Activated CD4-positive, alpha-beta T cell treated with anti-CD3 and anti-CD28 coated beads, Interleukin-2, amount 50 U/mL, for 4 hours (primary cell): ENCODE measurements around the gene CHRNA7.

Source experiments
- DNase-seq, 2 experiments: peaks; one replicate each; pipeline ENCODE4 v3.0.0-alpha.2; 2020

The CHRNA7 gene

GRCh38 chr15:32091505-32092380 is 61.4 kb downstream of the CHRNA7 start:
- no peak for DNase-seq

- no peak for DNase-seq
Measured at GRCh38 chr15:32096213-32096612, 65.9 kb downstream of the CHRNA7 start.

- no peak for DNase-seq
Measured at GRCh38 chr15:32096916-32097617, 66.8 kb downstream of the CHRNA7 start.

- DNase-seq: no peak
Measured at GRCh38 chr15:32098033-32098432, 67.7 kb downstream of the CHRNA7 start.

GRCh38 chr15:32099097-32099785 is 68.9 kb downstream of the CHRNA7 start:
- no peak for DNase-seq

- no peak for DNase-seq
Measured at GRCh38 chr15:32099956-32100684, 69.8 kb downstream of the CHRNA7 start.

- no peak for DNase-seq
Measured at GRCh38 chr15:32104061-32104995, 74.0 kb downstream of the CHRNA7 start.

- no peak for DNase-seq
Measured at GRCh38 chr15:32105258-32106241, 75.2 kb downstream of the CHRNA7 start.

GRCh38 chr15:32106401-32107381 is 76.4 kb downstream of the CHRNA7 start:
- DNase-seq: no peak

GRCh38 chr15:32107477-32108080 is 77.3 kb downstream of the CHRNA7 start:
- no peak for DNase-seq

GRCh38 chr15:32108661-32109060 is 78.3 kb downstream of the CHRNA7 start:
- DNase-seq: no peak

GRCh38 chr15:32112101-32112500 is 81.8 kb downstream of the CHRNA7 start:
- no peak for DNase-seq

- no peak for DNase-seq
Measured at GRCh38 chr15:32113224-32113623, 82.9 kb downstream of the CHRNA7 start.

- DNase-seq: no peak
Measured at GRCh38 chr15:32117122-32117521, 86.8 kb downstream of the CHRNA7 start.

GRCh38 chr15:32119286-32119685 is 89.0 kb downstream of the CHRNA7 start:
- DNase-seq: no peak

GRCh38 chr15:32119694-32120330 is 89.5 kb downstream of the CHRNA7 start:
- no peak for DNase-seq

- DNase-seq: no peak
Measured at GRCh38 chr15:32120577-32121383, 90.5 kb downstream of the CHRNA7 start.

GRCh38 chr15:32121384-32121695 is 91.0 kb downstream of the CHRNA7 start:
- DNase-seq: no peak
